ENCODE results near the gene WNT5A. TPM values are rescaled to one million over a fixed set of nuclear protein-coding genes. Genes with fewer than 3 reads are reported as not detected.

WNT5A gene
- total and polyA plus RNA-seq, 2 donors (not counting 1 experiment from before 2014, with no cell fraction given): not detected

GRCh38 chr3:55527361-55527760 is 40.3 kb upstream of the WNT5A start:
- Mint-ChIP-seq H3K9me3 (ENCODE audit: insufficient read depth) (no peaks in the 10 kb centered on the region), H3K4me1 (no peaks in the 10 kb centered on the region), H3K27me3 (no peaks in the 10 kb centered on the region), H3K27ac (no peak overlapping the region), H3K4me3 (no peak overlapping the region)
- no peak overlapping the region for H3K4me3 ChIP-seq (ENCODE audit: control extremely low read depth in 1 of 5, extremely low read depth in 1 of 5, insufficient read depth in 1 of 5, low read depth in 2 of 5, low read length in 4 of 5)
- H3K4me2 ChIP-seq (replicated peaks; ENCODE audit: low read depth, low read length, poor library complexity, severe bottlenecking): no peak overlapping the region
- H3K27me3 ChIP-seq (replicated peaks in 1 of 4; ENCODE audit: control extremely low read depth in 1 of 4, control insufficient read depth in 3 of 4, insufficient read depth in 4 of 4, low read length in 3 of 4): peaks cover 0 to 5% (median 0%) of the 10 kb centered on the region in 4 experiments
- TF ChIP-seq EZH2 (IDR thresholded peaks at IDR 0.05; ENCODE audit: borderline replicate concordance, insufficient read depth, low read depth, low read length, poor library complexity, severe bottlenecking): no peak
- no peak for TF ChIP-seq CTCF (IDR thresholded peaks at IDR 0.05)
- ChIA-PET POLR2A (no interaction called here), CTCF (no interaction called here)
- intact Hi-C loops (cut with micrococcal nuclease): no loop called here
- no peak overlapping the region for H3K27ac ChIP-seq (ENCODE audit: low read length in 2 of 2)
- no peak overlapping the region for H2AFZ ChIP-seq (ENCODE audit: insufficient read depth, low read depth, low read length, poor library complexity, severe bottlenecking)
- H4K20me1 ChIP-seq (ENCODE audit: control insufficient read depth, insufficient read depth, low read length, poor library complexity, severe bottlenecking): no peaks in the 10 kb centered on the region
- ATAC-seq (ENCODE audit: low read depth) (no peak), DNase-seq (no peak)
- no peaks in the 10 kb centered on the region for H3K36me3 ChIP-seq (replicated peaks in 1 of 2; ENCODE audit: control extremely low read depth in 1 of 2, control insufficient read depth in 1 of 2, extremely low read depth in 1 of 2, insufficient read depth in 2 of 2, low read length in 1 of 2)
- H3K9me3 ChIP-seq (ENCODE audit: control extremely low read depth in 1 of 3, control insufficient read depth in 2 of 3, insufficient read depth in 1 of 3, low read length in 2 of 3): peaks cover 0 to 5% (median 0%) of the 10 kb centered on the region in 3 donors
- no peak overlapping the region for H3K9ac ChIP-seq (ENCODE audit: low read length)
- no peaks in the 10 kb centered on the region for H3K79me2 ChIP-seq (ENCODE audit: control insufficient read depth, insufficient read depth, low read length)
- WGBS (ENCODE audit: insufficient coverage): no CpG with 5 or more reads among the region's 4 CpGs
- H3K4me1 ChIP-seq (ENCODE audit: control insufficient read depth in 2 of 2, insufficient read depth in 2 of 2, low read length in 2 of 2): no peaks in the 10 kb centered on the region

- DNase-seq (no peak), ATAC-seq (ENCODE audit: low read depth) (no peak)
- ChIA-PET CTCF (no interaction called here), POLR2A (no interaction called here)
- Histone ChIP-seq H3K9me3 (ENCODE audit: control extremely low read depth in 1 of 3, control insufficient read depth in 2 of 3, insufficient read depth in 1 of 3, low read length in 2 of 3) (peaks cover 0 to 5% (median 0%) of the 10 kb centered on the region in 3 donors), H2AFZ (ENCODE audit: insufficient read depth, low read depth, low read length, poor library complexity, severe bottlenecking) (no peak overlapping the region), H3K27me3 (replicated peaks in 1 of 4; ENCODE audit: control extremely low read depth in 1 of 4, control insufficient read depth in 3 of 4, insufficient read depth in 4 of 4, low read length in 3 of 4) (peaks cover 0 to 5% (median 0%) of the 10 kb centered on the region in 4 experiments), H3K27ac (ENCODE audit: low read length in 2 of 2) (no peak overlapping the region), H3K36me3 (replicated peaks in 1 of 2; ENCODE audit: control extremely low read depth in 1 of 2, control insufficient read depth in 1 of 2, extremely low read depth in 1 of 2, insufficient read depth in 2 of 2, low read length in 1 of 2) (no peaks in the 10 kb centered on the region), H3K4me3 (ENCODE audit: control extremely low read depth in 1 of 5, extremely low read depth in 1 of 5, insufficient read depth in 1 of 5, low read depth in 2 of 5, low read length in 4 of 5) (no peak overlapping the region), H3K4me1 (ENCODE audit: control insufficient read depth in 2 of 2, insufficient read depth in 2 of 2, low read length in 2 of 2) (no peaks in the 10 kb centered on the region), H3K4me2 (replicated peaks; ENCODE audit: low read depth, low read length, poor library complexity, severe bottlenecking) (no peak overlapping the region), H4K20me1 (ENCODE audit: control insufficient read depth, insufficient read depth, low read length, poor library complexity, severe bottlenecking) (no peaks in the 10 kb centered on the region), H3K9ac (ENCODE audit: low read length) (no peak overlapping the region), H3K79me2 (ENCODE audit: control insufficient read depth, insufficient read depth, low read length) (no peaks in the 10 kb centered on the region)
- TF ChIP-seq EZH2 (IDR thresholded peaks at IDR 0.05; ENCODE audit: borderline replicate concordance, insufficient read depth, low read depth, low read length, poor library complexity, severe bottlenecking) (no peak), CTCF (IDR thresholded peaks at IDR 0.05) (no peak)
- H3K9me3 Mint-ChIP-seq (ENCODE audit: insufficient read depth): no peaks in the 10 kb centered on the region
- intact Hi-C loops (cut with micrococcal nuclease): no loop called here
- H3K27me3 Mint-ChIP-seq: no peaks in the 10 kb centered on the region
- no peak overlapping the region for H3K27ac Mint-ChIP-seq
- no peak overlapping the region for H3K4me3 Mint-ChIP-seq
- no peaks in the 10 kb centered on the region for H3K4me1 Mint-ChIP-seq
- 93% methylated on average over 9 of the region's 10 CpGs for WGBS (ENCODE audit: insufficient coverage)
Measured at GRCh38 chr3:55526332-55527030, 39.4 kb upstream of the WNT5A start.
